ENCODE results near the gene SLAMF6.
"Not testable (repeated sequence)": the region's sequence is repeated elsewhere in the genome, so short reads cannot be mapped to it uniquely, and the experiment has no call there.

SLAMF6 gene

GRCh38 chr1:160567858-160568682, 45.0 kb upstream of the SLAMF6 start:
- H3K9ac ChIP-seq (ENCODE audit: low read length): no peak overlapping the region
- no peaks in the 10 kb centered on the region for H3K9me2 ChIP-seq (replicated peaks; ENCODE audit: insufficient read depth, low read length)
- no peak overlapping the region for H3K4me2 ChIP-seq (ENCODE audit: low read depth, low read length)
- no peaks in the 10 kb centered on the region for H3K79me2 ChIP-seq (ENCODE audit: low read length)
- TF ChIP-seq CTCF (IDR thresholded peaks at IDR 0.05; ENCODE audit: low read length) (no peak), EZH2phosphoT487 (IDR thresholded peaks at IDR 0.05; ENCODE audit: low read length) (no peak), EZH2 (optimal IDR thresholded peaks at IDR 0.05; ENCODE audit: low read depth, low read length) (no peak)
- H3K27me3 ChIP-seq (replicated peaks; ENCODE audit: insufficient read depth, low read length): no peaks in the 10 kb centered on the region
- DNase-seq: no peak
- H4K20me1 ChIP-seq (ENCODE audit: insufficient read depth, low read length): no peaks in the 10 kb centered on the region
- no peaks in the 10 kb centered on the region for H3F3A ChIP-seq (ENCODE audit: insufficient read depth, low read length)
- no peak overlapping the region for H3K4me3 ChIP-seq (ENCODE audit: low read length)
- H2AFZ ChIP-seq (ENCODE audit: low read length): no peak overlapping the region
- no peaks in the 10 kb centered on the region for H3K9me3 ChIP-seq (replicated peaks; ENCODE audit: insufficient read depth, low read length)
- H3K4me1 ChIP-seq (ENCODE audit: low read length): no peaks in the 10 kb centered on the region
- no peaks in the 10 kb centered on the region for H3K36me3 ChIP-seq (replicated peaks; ENCODE audit: insufficient read depth, low read length)
- no peak overlapping the region for H3K27ac ChIP-seq (ENCODE audit: low read length)

GRCh38 chr1:160567341-160567740, 44.3 kb upstream of the SLAMF6 start:
- Histone ChIP-seq H3K4me2 (ENCODE audit: low read depth, low read length) (no peak overlapping the region), H3K79me2 (ENCODE audit: low read length) (no peaks in the 10 kb centered on the region), H2AFZ (ENCODE audit: low read length) (no peak overlapping the region), H3K9me2 (replicated peaks; ENCODE audit: insufficient read depth, low read length) (no peaks in the 10 kb centered on the region), H4K20me1 (ENCODE audit: insufficient read depth, low read length) (no peaks in the 10 kb centered on the region), H3K4me3 (ENCODE audit: low read length) (no peak overlapping the region), H3K9me3 (replicated peaks; ENCODE audit: insufficient read depth, low read length) (no peaks in the 10 kb centered on the region), H3K4me1 (ENCODE audit: low read length) (no peaks in the 10 kb centered on the region), H3F3A (ENCODE audit: insufficient read depth, low read length) (no peaks in the 10 kb centered on the region), H3K36me3 (replicated peaks; ENCODE audit: insufficient read depth, low read length) (no peaks in the 10 kb centered on the region), H3K9ac (ENCODE audit: low read length) (no peak overlapping the region), H3K27ac (ENCODE audit: low read length) (no peak overlapping the region), H3K27me3 (replicated peaks; ENCODE audit: insufficient read depth, low read length) (no peaks in the 10 kb centered on the region)
- no peak for DNase-seq
- TF ChIP-seq CTCF (IDR thresholded peaks at IDR 0.05; ENCODE audit: low read length) (no peak), EZH2phosphoT487 (IDR thresholded peaks at IDR 0.05; ENCODE audit: low read length) (no peak), EZH2 (optimal IDR thresholded peaks at IDR 0.05; ENCODE audit: low read depth, low read length) (no peak)

- H3K79me2 ChIP-seq (ENCODE audit: low read length): no peaks in the 10 kb centered on the region
- H3K4me3 ChIP-seq (ENCODE audit: low read length): no peak overlapping the region
- no peak overlapping the region for H2AFZ ChIP-seq (ENCODE audit: low read length)
- H4K20me1 ChIP-seq (ENCODE audit: insufficient read depth, low read length): no peaks in the 10 kb centered on the region
- H3K9me3 ChIP-seq (replicated peaks; ENCODE audit: insufficient read depth, low read length): no peaks in the 10 kb centered on the region
- no peaks in the 10 kb centered on the region for H3F3A ChIP-seq (ENCODE audit: insufficient read depth, low read length)
- no peaks in the 10 kb centered on the region for H3K36me3 ChIP-seq (replicated peaks; ENCODE audit: insufficient read depth, low read length)
- H3K4me1 ChIP-seq (ENCODE audit: low read length): no peaks in the 10 kb centered on the region
- TF ChIP-seq EZH2 (optimal IDR thresholded peaks at IDR 0.05; ENCODE audit: low read depth, low read length) (no peak), CTCF (IDR thresholded peaks at IDR 0.05; ENCODE audit: low read length) (no peak), EZH2phosphoT487 (IDR thresholded peaks at IDR 0.05; ENCODE audit: low read length) (no peak)
- no peaks in the 10 kb centered on the region for H3K27me3 ChIP-seq (replicated peaks; ENCODE audit: insufficient read depth, low read length)
- H3K9me2 ChIP-seq (replicated peaks; ENCODE audit: insufficient read depth, low read length): no peaks in the 10 kb centered on the region
- no peak overlapping the region for H3K9ac ChIP-seq (ENCODE audit: low read length)
- DNase-seq: no peak
- no peak overlapping the region for H3K27ac ChIP-seq (ENCODE audit: low read length)
- no peak overlapping the region for H3K4me2 ChIP-seq (ENCODE audit: low read depth, low read length)
Observed at GRCh38 chr1:160565564-160565963, 42.5 kb upstream of the SLAMF6 start.

- H4K20me1 ChIP-seq (ENCODE audit: insufficient read depth, low read length); H3K27ac ChIP-seq (ENCODE audit: low read length); H3K4me1 ChIP-seq (ENCODE audit: low read length); H3K9me2 ChIP-seq (replicated peaks; ENCODE audit: insufficient read depth, low read length); H3K9ac ChIP-seq (ENCODE audit: low read length); H3K4me3 ChIP-seq (ENCODE audit: low read length); DNase-seq; H3K27me3 ChIP-seq (replicated peaks; ENCODE audit: insufficient read depth, low read length); H3K9me3 ChIP-seq (replicated peaks; ENCODE audit: insufficient read depth, low read length); H3K79me2 ChIP-seq (ENCODE audit: low read length); H3F3A ChIP-seq (ENCODE audit: insufficient read depth, low read length); H3K36me3 ChIP-seq (replicated peaks; ENCODE audit: insufficient read depth, low read length); H3K4me2 ChIP-seq (ENCODE audit: low read depth, low read length); H2AFZ ChIP-seq (ENCODE audit: low read length): not testable (repeated sequence)
Observed at GRCh38 chr1:160563230-160563629, 40.2 kb upstream of the SLAMF6 start.

- not testable (repeated sequence) for H3K4me1 ChIP-seq (ENCODE audit: low read length); H3K9ac ChIP-seq (ENCODE audit: low read length); H3K9me2 ChIP-seq (replicated peaks; ENCODE audit: insufficient read depth, low read length); H4K20me1 ChIP-seq (ENCODE audit: insufficient read depth, low read length); H3K4me3 ChIP-seq (ENCODE audit: low read length); H3K36me3 ChIP-seq (replicated peaks; ENCODE audit: insufficient read depth, low read length); H3K79me2 ChIP-seq (ENCODE audit: low read length); H3K27me3 ChIP-seq (replicated peaks; ENCODE audit: insufficient read depth, low read length); H3K4me2 ChIP-seq (ENCODE audit: low read depth, low read length); H2AFZ ChIP-seq (ENCODE audit: low read length); H3F3A ChIP-seq (ENCODE audit: insufficient read depth, low read length); H3K9me3 ChIP-seq (replicated peaks; ENCODE audit: insufficient read depth, low read length); H3K27ac ChIP-seq (ENCODE audit: low read length)
- DNase-seq: peak; percentile 3
Observed at GRCh38 chr1:160562745-160563144, 39.7 kb upstream of the SLAMF6 start.
